GM20000 (cell line): ENCODE results near the gene MICB.
A peak's percentile ranks its signal among the peaks of the same experiment; 100 is the strongest.

Experiments
- DNase-seq: peaks from one replicate; pipeline ENCODE4 v3.0.0; 2012; ENCODE audit warnings: low spot score
- TF ChIP-seq, protein P1 (sequence below): IDR thresholded peaks from 2 replicates; pipeline ENCODE4 v1.5.1; 2012; ENCODE audit warnings: mild to moderate bottlenecking, control low read depth; ENCODE audit errors: extremely low read depth, missing control alignments

MICB gene

DNA sequence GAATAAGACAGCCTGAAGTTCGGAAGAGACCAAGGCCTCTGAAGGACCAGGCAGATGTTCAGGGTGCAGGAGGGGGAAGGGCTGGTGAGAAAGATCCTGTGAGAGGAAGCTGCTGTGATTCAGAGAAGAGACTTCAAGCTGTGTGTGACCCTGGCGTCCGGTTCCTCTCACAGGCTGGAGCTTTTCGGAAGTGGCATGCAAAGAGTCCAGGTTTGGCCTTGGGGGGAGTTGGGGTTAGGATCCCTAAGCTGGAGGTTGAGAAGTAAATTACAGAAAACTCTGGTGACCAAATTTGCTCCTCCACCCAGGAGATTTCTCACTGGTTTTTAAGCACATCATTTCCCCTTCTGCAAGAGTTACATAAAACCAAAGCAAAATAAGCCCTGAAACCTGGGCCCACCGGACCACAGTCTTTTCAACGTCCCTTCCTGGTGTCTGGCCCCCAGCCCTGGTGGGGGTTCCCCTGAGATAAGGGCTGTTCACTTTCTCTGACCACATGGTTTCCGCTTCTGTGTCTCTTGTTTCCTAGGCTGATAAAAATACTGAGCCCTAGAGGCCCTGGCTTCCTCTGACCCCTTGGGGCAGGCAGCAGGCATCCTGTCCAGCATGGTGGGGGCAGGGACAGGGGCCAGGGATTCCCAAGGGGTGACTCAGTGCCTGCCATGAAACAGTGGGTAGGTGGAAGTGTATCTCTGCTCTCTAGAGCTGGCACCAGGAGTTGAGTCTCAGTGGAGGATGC is 62.2 kb downstream of the MICB start:
- TF ChIP-seq, protein P1, sequence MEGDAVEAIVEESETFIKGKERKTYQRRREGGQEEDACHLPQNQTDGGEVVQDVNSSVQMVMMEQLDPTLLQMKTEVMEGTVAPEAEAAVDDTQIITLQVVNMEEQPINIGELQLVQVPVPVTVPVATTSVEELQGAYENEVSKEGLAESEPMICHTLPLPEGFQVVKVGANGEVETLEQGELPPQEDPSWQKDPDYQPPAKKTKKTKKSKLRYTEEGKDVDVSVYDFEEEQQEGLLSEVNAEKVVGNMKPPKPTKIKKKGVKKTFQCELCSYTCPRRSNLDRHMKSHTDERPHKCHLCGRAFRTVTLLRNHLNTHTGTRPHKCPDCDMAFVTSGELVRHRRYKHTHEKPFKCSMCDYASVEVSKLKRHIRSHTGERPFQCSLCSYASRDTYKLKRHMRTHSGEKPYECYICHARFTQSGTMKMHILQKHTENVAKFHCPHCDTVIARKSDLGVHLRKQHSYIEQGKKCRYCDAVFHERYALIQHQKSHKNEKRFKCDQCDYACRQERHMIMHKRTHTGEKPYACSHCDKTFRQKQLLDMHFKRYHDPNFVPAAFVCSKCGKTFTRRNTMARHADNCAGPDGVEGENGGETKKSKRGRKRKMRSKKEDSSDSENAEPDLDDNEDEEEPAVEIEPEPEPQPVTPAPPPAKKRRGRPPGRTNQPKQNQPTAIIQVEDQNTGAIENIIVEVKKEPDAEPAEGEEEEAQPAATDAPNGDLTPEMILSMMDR: no peak
- DNase-seq: peak; percentile 71

DNA sequence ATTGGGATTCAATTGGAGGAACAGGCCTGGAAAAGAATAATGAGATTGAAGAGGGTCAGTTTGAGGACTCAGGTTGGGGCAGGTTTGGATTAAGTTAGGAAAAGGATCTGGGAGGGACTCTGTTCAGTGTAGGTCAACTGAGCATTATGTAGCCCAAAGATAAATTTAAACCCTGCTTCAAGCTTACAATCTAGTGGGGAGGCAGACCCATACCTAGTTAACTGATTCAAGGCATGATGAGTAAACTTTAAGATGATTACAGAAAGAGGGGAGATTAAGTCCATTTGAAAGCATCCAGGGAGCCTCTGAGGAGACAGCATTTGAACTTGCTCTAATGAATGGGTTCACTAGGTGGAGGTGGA is 62.7 kb downstream of the MICB start:
- TF ChIP-seq, protein P1: no peak
- DNase-seq: no peak
